Measurements from ENCODE around the gene HTR3B. TPM values are rescaled to one million over a fixed set of nuclear protein-coding genes. Genes with fewer than 3 reads are reported as not detected.

HTR3B gene
- polyA plus RNA-seq, 1 donor (not counting 4 experiments of a cell fraction or from before 2014, with no cell fraction given): not detected

GRCh38 chr11:113888848-113889247 is 15.7 kb upstream of the HTR3B start:
- no peaks in the 10 kb centered on the region for H3K9me1 ChIP-seq (ENCODE audit: control insufficient read depth, extremely low read depth, insufficient read depth, low read length)
- H3K4me1 ChIP-seq (ENCODE audit: control insufficient read depth, extremely low read depth, insufficient read depth, low read length): no peaks in the 10 kb centered on the region
- dilution Hi-C loops (cut with MboI; ENCODE audit: extremely low pct_ligation_motif_present, low sequenced_read_pairs): no loop called here
- no peak overlapping the region for H3K4me2 ChIP-seq (ENCODE audit: control insufficient read depth, extremely low read depth, insufficient read depth, low read depth, low read length)
- H3K4me3 ChIP-seq (ENCODE audit: control insufficient read depth in 2 of 3, extremely low read depth in 1 of 3, insufficient read depth in 2 of 3, low read depth in 1 of 3, low read length in 3 of 3): no peak overlapping the region
- H2AFZ ChIP-seq (ENCODE audit: control insufficient read depth, low read length): no peak overlapping the region
- H3K27ac ChIP-seq (ENCODE audit: control insufficient read depth, insufficient read depth, low read length): no peak overlapping the region
- no peaks in the 10 kb centered on the region for H4K20me1 ChIP-seq (ENCODE audit: control insufficient read depth, extremely low read depth, insufficient read depth, low read length)
- no peaks in the 10 kb centered on the region for H3K27me3 ChIP-seq (ENCODE audit: control insufficient read depth, extremely low read depth, insufficient read depth, low read length)
- DNase-seq (ENCODE audit: low read depth, low spot score) (no peak), FAIRE-seq (no peak)
- TF ChIP-seq EZH2 (IDR thresholded peaks at IDR 0.05; ENCODE audit: low read length) (no peak), CTCF (optimal IDR thresholded peaks at IDR 0.05 in 1 of 3, IDR thresholded peaks at IDR 0.05 in 1 of 3, conservative IDR thresholded peaks at IDR 0.05 in 1 of 3; ENCODE audit: extremely low read depth in 1 of 3, insufficient read depth in 2 of 3, low read length in 3 of 3) (no peak)
- no peaks in the 10 kb centered on the region for H3K9me3 ChIP-seq (ENCODE audit: control insufficient read depth, low read depth, low read length)
- H3K79me2 ChIP-seq (ENCODE audit: control insufficient read depth, insufficient read depth, low read length): no peaks in the 10 kb centered on the region
- no peaks in the 10 kb centered on the region for H3K36me3 ChIP-seq (ENCODE audit: control insufficient read depth in 2 of 2, extremely low read depth in 1 of 2, insufficient read depth in 2 of 2, low read length in 2 of 2)
- no peak overlapping the region for H3K9ac ChIP-seq (ENCODE audit: control insufficient read depth, extremely low read depth, insufficient read depth, low read length)

- Histone ChIP-seq H3K9me3 (ENCODE audit: control insufficient read depth, low read depth, low read length) (no peaks in the 10 kb centered on the region), H3K9ac (ENCODE audit: control insufficient read depth, extremely low read depth, insufficient read depth, low read length) (no peak overlapping the region), H3K79me2 (ENCODE audit: control insufficient read depth, insufficient read depth, low read length) (no peaks in the 10 kb centered on the region), H3K4me3 (ENCODE audit: control insufficient read depth in 2 of 3, extremely low read depth in 1 of 3, insufficient read depth in 2 of 3, low read depth in 1 of 3, low read length in 3 of 3) (no peak overlapping the region), H3K27ac (ENCODE audit: control insufficient read depth, insufficient read depth, low read length) (no peak overlapping the region), H3K36me3 (ENCODE audit: control insufficient read depth in 2 of 2, extremely low read depth in 1 of 2, insufficient read depth in 2 of 2, low read length in 2 of 2) (no peaks in the 10 kb centered on the region), H3K4me2 (ENCODE audit: control insufficient read depth, extremely low read depth, insufficient read depth, low read depth, low read length) (no peak overlapping the region), H2AFZ (ENCODE audit: control insufficient read depth, low read length) (no peak overlapping the region), H3K4me1 (ENCODE audit: control insufficient read depth, extremely low read depth, insufficient read depth, low read length) (no peaks in the 10 kb centered on the region), H3K27me3 (ENCODE audit: control insufficient read depth, extremely low read depth, insufficient read depth, low read length) (peaks cover 3% of the 10 kb centered on the region), H3K9me1 (ENCODE audit: control insufficient read depth, extremely low read depth, insufficient read depth, low read length) (no peaks in the 10 kb centered on the region), H4K20me1 (ENCODE audit: control insufficient read depth, extremely low read depth, insufficient read depth, low read length) (no peaks in the 10 kb centered on the region)
- dilution Hi-C loops (cut with MboI; ENCODE audit: extremely low pct_ligation_motif_present, low sequenced_read_pairs): no loop called here
- FAIRE-seq (no peak), DNase-seq (ENCODE audit: low read depth, low spot score) (no peak)
- TF ChIP-seq CTCF (optimal IDR thresholded peaks at IDR 0.05 in 1 of 3, IDR thresholded peaks at IDR 0.05 in 1 of 3, conservative IDR thresholded peaks at IDR 0.05 in 1 of 3; ENCODE audit: extremely low read depth in 1 of 3, insufficient read depth in 2 of 3, low read length in 3 of 3) (no peak), EZH2 (IDR thresholded peaks at IDR 0.05; ENCODE audit: low read length) (no peak)
Observed at GRCh38 chr11:113894421-113894996, 10.1 kb upstream of the HTR3B start.

All from keratinocyte (primary cell).